ENCODE results near the gene GREB1. TPM values are rescaled to one million over a fixed set of nuclear protein-coding genes. Genes with fewer than 3 reads are reported as not detected.
A peak's percentile ranks its signal among the peaks of the same experiment; 100 is the strongest.
"Not testable (repeated sequence)": the region's sequence is repeated elsewhere in the genome, so short reads cannot be mapped to it uniquely, and the experiment has no call there.

Gene GREB1
- total RNA-seq, 1 experiment from 2014 or later: 57.6 TPM

- in situ Hi-C loops (cut with HindIII; ENCODE audit: low pct_unique_long_range_greater_than_20kb, low sequenced_read_pairs): no loop called here
- DNase-seq (ENCODE audit: low read depth, low spot score): no peak
These were observed 124.6 kb downstream of the GREB1 start for GRCh38 chr2:11658208-11659114.

- no peak for DNase-seq (ENCODE audit: low read depth, low spot score)
- in situ Hi-C loops (cut with HindIII; ENCODE audit: low pct_unique_long_range_greater_than_20kb, low sequenced_read_pairs): no loop called here
These were observed 125.2 kb downstream of the GREB1 start for GRCh38 chr2:11659115-11659475.

GRCh38 chr2:11659851-11660250 is 126.0 kb downstream of the GREB1 start:
- no peak for DNase-seq (ENCODE audit: low read depth, low spot score)
- in situ Hi-C loops (cut with HindIII; ENCODE audit: low pct_unique_long_range_greater_than_20kb, low sequenced_read_pairs): no loop called here

- in situ Hi-C loops (cut with HindIII; ENCODE audit: low pct_unique_long_range_greater_than_20kb, low sequenced_read_pairs): not testable (repeated sequence)
These were observed 126.6 kb downstream of the GREB1 start for GRCh38 chr2:11660396-11660795.

GRCh38 chr2:11661891-11662435 is 128.1 kb downstream of the GREB1 start:
- DNase-seq (ENCODE audit: low read depth, low spot score): no peak
- in situ Hi-C loops (cut with HindIII; ENCODE audit: low pct_unique_long_range_greater_than_20kb, low sequenced_read_pairs): no loop called here

More at GRCh38 chr2:11660396-11660795, 126.6 kb downstream of the GREB1 start:
- DNase-seq (ENCODE audit: low read depth, low spot score): not testable (repeated sequence)

- DNase-seq (ENCODE audit: low read depth, low spot score): no peak
- in situ Hi-C loops (cut with HindIII; ENCODE audit: low pct_unique_long_range_greater_than_20kb, low sequenced_read_pairs): no loop called here
These were observed 129.0 kb downstream of the GREB1 start for GRCh38 chr2:11662882-11663281.

GRCh38 chr2:11663427-11663826 is 129.6 kb downstream of the GREB1 start:
- no peak for DNase-seq (ENCODE audit: low read depth, low spot score)
- in situ Hi-C loops (cut with HindIII; ENCODE audit: low pct_unique_long_range_greater_than_20kb, low sequenced_read_pairs): no loop called here

- in situ Hi-C loops (cut with HindIII; ENCODE audit: low pct_unique_long_range_greater_than_20kb, low sequenced_read_pairs): no loop called here
- DNase-seq (ENCODE audit: low read depth, low spot score): no peak
These were observed 131.2 kb downstream of the GREB1 start for GRCh38 chr2:11665028-11665427.

- in situ Hi-C loops (cut with HindIII; ENCODE audit: low pct_unique_long_range_greater_than_20kb, low sequenced_read_pairs): no loop called here
- DNase-seq (ENCODE audit: low read depth, low spot score): no peak
These were observed 131.9 kb downstream of the GREB1 start for GRCh38 chr2:11665510-11666362.

GRCh38 chr2:11667194-11667593 is 133.3 kb downstream of the GREB1 start:
- in situ Hi-C loops (cut with HindIII; ENCODE audit: low pct_unique_long_range_greater_than_20kb, low sequenced_read_pairs): no loop called here
- DNase-seq (ENCODE audit: low read depth, low spot score): no peak

GRCh38 chr2:11667866-11668637 is 134.2 kb downstream of the GREB1 start:
- DNase-seq (ENCODE audit: low read depth, low spot score): no peak
- in situ Hi-C loops (cut with HindIII; ENCODE audit: low pct_unique_long_range_greater_than_20kb, low sequenced_read_pairs): no loop called here

GRCh38 chr2:11669454-11670291 is 135.8 kb downstream of the GREB1 start, which contains the start of gene NTSR2:
NTSR2 (minus strand) TSS chr2:11670195; CDS start chr2:11670129, 66 bp downstream.
- peak; percentile 23 for DNase-seq (ENCODE audit: low read depth, low spot score)
- in situ Hi-C loops (cut with HindIII; ENCODE audit: low pct_unique_long_range_greater_than_20kb, low sequenced_read_pairs): no loop called here

GRCh38 chr2:11672407-11672806 is 138.6 kb downstream of the GREB1 start:
- DNase-seq (ENCODE audit: low read depth, low spot score): no peak
- in situ Hi-C loops (cut with HindIII; ENCODE audit: low pct_unique_long_range_greater_than_20kb, low sequenced_read_pairs): no loop called here

- in situ Hi-C loops (cut with HindIII; ENCODE audit: low pct_unique_long_range_greater_than_20kb, low sequenced_read_pairs): loop anchor here (25.0 kb wide), 1 partner anchor 112 kb away; no protein-coding TSS in a partner anchor
- no peak for DNase-seq (ENCODE audit: low read depth, low spot score)
These were observed 141.1 kb downstream of the GREB1 start for GRCh38 chr2:11674983-11675382.

GRCh38 chr2:11675423-11676112 is 141.7 kb downstream of the GREB1 start:
- no peak for DNase-seq (ENCODE audit: low read depth, low spot score)
- in situ Hi-C loops (cut with HindIII; ENCODE audit: low pct_unique_long_range_greater_than_20kb, low sequenced_read_pairs): loop anchor here (25.0 kb wide), 1 partner anchor 112 kb away; no protein-coding TSS in a partner anchor

GRCh38 chr2:11676640-11677039 is 142.8 kb downstream of the GREB1 start:
- in situ Hi-C loops (cut with HindIII; ENCODE audit: low pct_unique_long_range_greater_than_20kb, low sequenced_read_pairs): loop anchor here (25.0 kb wide), 1 partner anchor 111 kb away; no protein-coding TSS in a partner anchor
- peak; percentile 33 for DNase-seq (ENCODE audit: low read depth, low spot score)

All from SK-MEL-5 (cell line).